ENCODE results near the gene LRIG1.

The LRIG1 gene

GRCh38 chr3:66467996-66468735 lies 32.7 kb downstream of the LRIG1 start:
- no peak for DNase-seq (ENCODE audit: low spot score)

DNA sequence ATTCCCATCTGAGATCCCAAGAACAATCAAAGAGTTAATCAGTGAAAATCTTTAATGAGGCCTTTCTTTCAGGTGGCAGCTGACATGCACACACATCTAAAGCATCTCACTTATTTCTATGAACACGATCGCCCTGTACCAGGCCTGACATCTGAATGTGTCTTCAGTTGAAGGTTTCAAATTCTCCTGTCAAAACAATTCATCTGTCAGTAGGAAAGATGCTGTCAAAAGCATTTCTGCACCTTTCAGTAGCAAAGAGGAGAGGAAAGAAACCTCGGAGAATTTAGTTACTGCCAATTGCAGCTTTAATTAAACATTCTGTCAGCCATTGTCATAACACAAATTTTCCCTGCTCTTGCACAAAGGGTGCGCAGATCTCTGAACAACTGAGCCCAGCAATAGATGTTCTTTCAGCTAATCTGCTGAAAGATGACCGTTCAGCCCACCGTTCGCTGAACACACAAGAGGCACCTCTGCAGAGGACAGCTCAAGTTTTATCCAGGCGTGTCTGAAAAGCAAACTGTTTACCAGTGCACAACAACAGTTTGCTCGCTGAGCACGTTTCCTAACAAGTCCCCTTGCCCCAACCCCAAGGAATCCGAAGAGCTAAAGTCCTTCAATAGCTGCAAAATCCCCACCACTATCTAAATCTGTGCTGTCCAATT lies 34.1 kb downstream of the LRIG1 start:
- no peak for DNase-seq (ENCODE audit: low spot score)

DNA sequence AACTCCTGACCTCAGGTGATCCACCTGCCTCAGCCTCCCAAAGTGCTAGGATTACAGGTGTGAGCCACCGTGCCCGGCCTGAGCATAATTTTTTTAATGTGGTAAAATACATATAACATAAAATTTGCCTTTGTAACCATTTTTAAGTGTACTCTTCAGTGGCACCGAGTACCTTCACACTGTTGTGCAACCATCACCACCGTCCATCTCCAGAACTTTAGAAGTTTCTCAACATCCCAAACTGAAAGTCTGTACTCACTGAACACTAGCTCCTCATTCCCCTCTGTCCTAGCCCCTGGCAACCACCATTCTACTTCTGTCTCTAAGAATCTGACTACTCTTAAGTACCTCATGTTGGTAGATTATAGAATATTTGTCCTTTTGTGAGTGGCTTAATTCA lies 35.2 kb downstream of the LRIG1 start:
- DNase-seq (ENCODE audit: low spot score) = no peak

DNA sequence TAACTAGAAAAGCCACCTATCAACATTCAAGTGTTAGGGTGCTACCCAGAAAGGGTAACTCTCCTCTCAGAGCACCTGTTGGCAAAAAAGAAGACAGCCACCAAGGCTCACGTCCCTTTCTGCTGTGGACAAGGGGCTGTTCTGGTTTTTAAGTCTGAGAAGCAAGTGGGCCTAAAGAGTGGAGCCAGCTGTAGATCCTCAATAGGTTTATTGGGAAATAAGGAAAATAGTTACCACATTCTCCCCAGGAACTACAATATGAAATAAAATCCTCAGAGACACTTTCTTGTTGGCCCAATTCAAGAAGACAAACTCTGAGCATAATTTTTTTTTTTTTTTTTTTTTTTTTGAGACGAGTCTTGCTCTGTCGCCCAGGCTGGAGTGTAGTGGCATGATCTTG lies 35.8 kb downstream of the LRIG1 start:
- no peak for DNase-seq (ENCODE audit: low spot score)

DNA sequence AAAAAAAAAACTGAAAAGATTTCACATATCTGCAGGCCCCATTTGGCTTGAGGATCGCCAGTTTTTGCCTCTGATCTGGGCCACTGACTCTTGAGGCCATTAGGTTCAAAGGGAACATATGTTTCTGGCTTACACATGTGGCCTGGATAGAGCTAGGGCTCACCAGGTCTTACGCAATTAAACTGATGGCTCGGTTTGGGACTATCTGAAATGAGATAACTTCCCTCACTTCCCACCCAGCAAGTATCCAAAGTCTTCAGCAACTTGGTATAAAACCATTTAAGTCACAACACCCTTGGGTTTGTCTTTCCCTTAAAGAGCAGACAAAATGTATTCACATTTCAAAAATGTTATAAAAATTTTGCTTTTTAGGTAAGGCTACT lies 36.3 kb downstream of the LRIG1 start:
- DNase-seq (ENCODE audit: low spot score) = no peak

GRCh38 chr3:66463730-66464511 lies 36.9 kb downstream of the LRIG1 start:
- no peak for DNase-seq (ENCODE audit: low spot score)

DNA sequence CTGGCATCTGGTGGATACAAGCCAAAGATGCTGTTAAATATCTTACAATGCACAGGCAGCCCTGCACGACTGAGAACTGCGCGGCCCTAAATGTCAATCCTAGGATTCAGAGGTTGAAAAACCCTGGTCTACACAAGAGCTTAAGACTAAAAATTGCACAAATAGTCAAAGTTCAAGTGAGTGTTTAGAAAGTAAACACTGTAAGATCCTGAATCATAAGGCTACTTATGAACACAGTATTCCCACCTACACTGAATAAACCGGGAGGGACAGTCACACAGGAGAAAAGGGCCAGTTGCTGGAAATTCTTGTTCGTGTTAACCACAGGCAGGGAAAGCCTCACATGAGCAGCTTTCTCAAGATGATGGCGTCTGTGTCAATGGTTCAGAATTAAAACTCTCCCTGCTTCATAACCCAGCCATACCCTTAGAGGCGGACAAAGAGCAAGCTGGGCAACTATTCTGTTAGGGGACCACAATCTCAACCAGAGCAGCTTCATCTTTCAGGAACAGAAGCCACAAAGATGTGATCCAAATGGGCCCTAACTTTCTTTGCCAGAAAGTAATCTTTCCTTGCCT lies 37.7 kb downstream of the LRIG1 start:
- no peak for DNase-seq (ENCODE audit: low spot score)

- no peak for DNase-seq (ENCODE audit: low spot score)
These were observed 43.6 kb downstream of the LRIG1 start for GRCh38 chr3:66457252-66457651.

DNA sequence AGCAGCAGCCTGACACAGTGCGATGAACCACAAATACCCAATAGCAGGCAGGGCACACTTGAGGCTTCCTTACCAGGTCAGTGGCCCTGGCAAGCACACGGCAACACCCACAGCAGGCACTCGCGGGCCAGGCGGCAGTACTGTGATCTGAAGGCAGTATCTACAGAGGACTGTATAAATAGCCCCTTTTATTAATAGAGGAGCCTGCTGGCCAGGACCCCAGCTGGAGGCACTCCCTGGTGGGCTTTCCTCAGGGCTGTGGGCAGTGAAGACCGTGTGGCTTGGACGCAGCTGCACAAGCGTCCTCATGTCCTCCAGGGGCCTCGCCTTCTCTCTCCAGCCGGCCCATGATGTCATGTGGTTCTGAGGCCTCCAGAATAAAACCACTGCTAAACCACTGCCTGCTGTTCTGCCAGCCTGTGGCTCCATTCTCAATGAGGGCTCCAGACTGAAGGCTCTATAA lies 44.1 kb downstream of the LRIG1 start:
- no peak for DNase-seq (ENCODE audit: low spot score)

DNA sequence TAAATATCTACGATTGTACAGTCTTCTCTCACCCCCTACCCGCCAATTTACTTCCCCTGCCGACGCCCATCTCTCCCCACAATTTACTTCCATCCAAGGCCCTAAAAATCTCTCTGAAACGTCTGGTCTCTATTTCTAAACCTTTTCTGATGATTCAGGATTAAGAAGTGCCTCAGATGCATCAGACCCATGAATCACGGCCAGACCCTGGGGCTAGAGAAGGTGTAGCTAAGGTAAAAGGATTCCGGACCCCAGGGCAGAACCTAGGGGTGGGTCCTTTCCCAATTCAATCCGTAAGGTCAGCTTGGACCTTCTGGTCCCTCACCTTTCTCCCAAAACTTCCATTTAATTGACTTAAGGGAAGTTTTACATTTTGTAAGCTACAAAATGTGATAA lies 46.4 kb downstream of the LRIG1 start:
- no peak for DNase-seq (ENCODE audit: low spot score)

- DNase-seq (ENCODE audit: low spot score) = no peak
These were observed 47.0 kb downstream of the LRIG1 start for GRCh38 chr3:66453651-66454463.

GRCh38 chr3:66452303-66453011 lies 48.4 kb downstream of the LRIG1 start:
- no peak for DNase-seq (ENCODE audit: low spot score)

DNA sequence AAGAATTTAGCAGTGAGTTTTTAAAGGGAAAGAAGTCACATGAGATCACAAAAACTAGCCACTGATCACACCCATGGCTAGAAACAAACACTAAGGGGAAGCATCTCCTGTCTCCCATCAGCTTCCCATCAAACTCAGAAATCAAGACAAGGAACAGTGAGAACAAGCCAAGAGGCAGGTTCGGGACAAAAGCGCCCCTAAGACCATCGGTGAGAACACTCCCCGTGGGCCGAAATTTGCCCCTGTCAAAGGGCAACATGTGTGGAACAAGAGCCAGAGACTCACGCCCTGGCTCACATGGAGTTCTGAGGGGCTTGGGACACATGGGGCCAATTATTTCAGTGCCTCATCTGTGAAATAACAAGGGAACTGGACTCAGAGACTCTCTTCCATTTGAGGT lies 49.1 kb downstream of the LRIG1 start:
- no peak for DNase-seq (ENCODE audit: low spot score)

DNA sequence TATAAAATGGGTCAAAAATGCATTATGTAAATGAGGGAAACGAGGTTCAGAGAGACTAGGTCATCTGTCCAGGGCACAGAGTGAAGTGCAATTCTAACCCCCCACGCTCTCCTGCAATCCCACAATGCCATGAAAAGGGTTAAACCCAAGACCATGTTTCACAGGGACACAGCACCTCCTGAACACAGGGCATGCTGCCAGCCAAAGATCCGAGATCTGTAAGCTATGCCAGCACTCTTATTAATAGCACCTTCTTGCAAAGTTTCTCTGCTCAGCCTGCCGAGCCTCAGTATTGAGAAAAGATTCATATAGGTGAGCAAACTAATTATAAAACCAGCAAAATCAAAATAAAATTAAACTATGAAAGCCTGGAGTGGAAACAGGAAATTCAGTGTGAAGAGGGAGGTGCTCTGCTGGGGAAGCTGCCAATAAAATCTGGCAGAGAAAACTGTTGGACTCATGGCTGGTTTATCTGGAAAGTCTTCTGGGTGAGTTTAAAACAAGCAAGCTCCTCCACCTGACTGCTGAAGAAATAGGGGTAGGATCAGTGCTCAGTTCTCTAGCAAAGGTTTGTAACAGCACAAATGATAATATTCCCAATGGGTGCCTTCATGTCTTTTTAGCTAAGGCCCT lies 50.3 kb downstream of the LRIG1 start:
- DNase-seq (ENCODE audit: low spot score) = no peak

DNA sequence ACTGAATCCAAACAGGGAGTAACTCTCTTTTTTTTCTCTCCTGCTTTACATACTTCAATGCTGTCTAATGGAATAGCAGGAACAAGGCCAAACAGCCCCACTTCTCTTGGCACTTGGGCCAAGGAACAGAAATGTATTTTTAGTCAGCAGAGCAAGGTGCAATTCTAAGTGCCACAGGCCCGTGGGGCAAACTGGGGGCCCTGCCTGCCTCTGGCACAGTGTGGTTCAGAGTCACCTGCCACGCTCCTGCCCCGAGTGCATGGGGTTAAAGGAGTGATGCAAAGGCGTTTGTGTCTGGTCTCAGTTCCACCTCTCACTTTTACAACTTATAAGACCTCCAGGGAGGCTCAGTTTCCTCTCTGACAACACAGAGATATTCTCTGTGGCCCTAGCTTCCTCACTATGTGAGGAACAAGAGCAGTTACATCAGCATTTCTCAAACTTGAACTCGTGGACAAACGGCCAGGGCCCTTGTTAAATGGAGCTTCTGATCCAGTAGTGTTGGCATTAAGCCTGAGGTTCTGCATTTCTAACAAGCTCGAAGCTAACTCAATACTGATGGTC lies 51.3 kb downstream of the LRIG1 start:
- no peak for DNase-seq (ENCODE audit: low spot score)

DNA sequence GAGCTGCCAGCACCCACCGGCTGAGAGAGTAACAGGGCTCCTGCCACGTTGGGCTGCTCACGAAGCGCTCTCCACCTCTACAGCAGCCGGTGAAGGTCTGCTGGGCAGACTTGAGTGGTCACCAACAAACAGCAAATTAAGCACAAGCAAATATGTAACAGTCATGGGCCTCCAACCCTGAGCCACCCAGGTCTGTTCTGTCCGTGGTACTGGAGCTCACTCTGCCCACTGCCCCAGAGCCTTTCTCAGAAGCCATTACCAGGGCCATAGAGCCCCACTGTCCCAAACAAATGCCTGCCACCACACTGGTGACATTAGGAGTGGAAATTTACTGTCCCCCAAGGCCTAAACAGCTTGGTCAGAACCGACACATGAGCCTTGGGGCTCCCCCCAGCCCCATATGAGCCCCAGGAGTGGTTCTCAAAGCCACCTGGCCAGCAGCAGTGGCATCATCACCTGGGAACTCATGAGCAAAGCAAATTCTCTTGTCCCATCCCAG lies 56.6 kb downstream of the LRIG1 start:
- DNase-seq (ENCODE audit: low spot score) = no peak

DNA sequence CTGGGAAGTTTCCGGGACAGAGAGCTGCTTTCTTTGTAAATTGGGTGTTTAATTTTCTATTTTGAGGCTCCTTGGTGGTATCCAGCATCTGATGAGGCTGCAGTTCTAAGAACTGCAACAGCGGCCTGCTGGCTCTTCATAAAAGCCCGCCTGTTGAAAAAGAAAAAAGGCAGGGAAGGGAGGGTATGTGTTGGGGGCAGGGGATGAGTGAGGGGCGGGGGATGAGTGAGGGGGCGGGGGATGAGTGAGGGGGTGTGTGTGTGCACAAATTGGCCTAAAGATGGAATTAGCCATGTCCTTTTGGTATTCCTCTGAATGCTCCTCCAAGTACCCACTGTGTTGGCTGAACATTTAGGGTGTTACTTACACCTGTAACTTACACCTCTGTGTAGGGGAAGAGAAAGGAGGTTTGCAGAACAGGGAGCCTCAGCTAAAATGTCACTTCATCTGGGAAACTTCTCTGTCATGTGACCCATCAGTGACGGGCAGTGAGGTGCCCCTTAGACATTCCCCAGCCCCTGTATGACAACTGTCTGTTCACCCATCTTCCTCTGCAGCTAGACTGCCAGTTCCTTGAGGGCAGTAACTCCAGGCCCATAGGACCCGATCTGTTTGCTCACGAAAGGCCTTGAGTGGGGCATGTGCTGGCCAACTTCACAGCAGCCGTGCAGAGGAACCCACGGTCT lies 57.6 kb downstream of the LRIG1 start:
- DNase-seq (ENCODE audit: low spot score) = peak; percentile 47

DNA sequence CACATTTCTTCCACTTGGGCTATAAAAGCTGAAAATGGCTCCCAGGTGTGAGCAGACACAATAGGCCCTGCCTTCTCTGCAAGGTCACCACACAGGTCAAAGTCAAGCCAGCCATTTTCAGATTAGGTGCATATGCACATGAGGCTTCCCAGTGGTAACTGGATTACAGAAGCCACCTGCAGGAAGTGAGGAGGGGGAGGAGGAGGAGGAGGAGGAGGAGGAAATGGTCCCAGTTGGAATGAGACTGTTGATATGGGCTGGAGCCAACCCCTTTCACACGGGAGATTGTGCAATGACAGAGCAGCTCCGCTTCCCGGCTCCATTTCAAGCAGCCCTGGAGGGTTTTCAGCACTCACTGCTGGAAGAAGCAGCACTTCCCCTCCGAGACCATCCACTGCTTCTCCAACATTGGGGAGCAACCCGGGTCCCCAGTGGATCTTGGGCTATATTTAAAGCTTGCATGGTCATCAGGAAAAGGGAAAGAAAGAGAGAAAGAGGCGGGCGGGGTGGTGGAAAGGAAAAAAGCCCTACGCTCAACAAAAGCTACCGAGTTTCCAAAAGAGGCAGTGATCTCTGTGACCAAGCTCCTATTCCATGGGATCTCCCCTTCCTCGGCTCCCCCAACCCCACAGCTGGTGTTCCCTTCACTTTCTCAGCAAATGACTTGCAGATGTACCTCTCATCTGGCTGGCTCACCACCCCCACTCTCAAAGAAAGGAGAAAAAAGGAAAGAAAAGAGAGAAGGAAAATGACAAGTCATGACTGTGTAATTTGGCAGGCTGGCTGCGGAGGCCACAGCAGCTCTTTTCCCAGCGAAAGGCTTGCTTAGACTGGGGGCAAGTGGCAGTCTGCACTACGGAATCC lies 58.3 kb downstream of the LRIG1 start:
- DNase-seq (ENCODE audit: low spot score) = peak; percentile 75

- DNase-seq (ENCODE audit: low spot score) = no peak
These were observed 59.1 kb downstream of the LRIG1 start for GRCh38 chr3:66441692-66442091.
